H1 (cell line): ENCODE measurements around the gene MMP24. TPM values are rescaled to one million over a fixed set of nuclear protein-coding genes. Genes with fewer than 3 reads are reported as not detected.

Experiments
- CTCF ChIA-PET: fragments of 300-600 bp; sonication (Branson Sonifier 250); formaldehyde crosslinking; loops from one replicate; lab custom pipeline; 2021; ENCODE audit not compliant: partially characterized antibody; lab: Charles Lee
- POLR2A ChIA-PET: fragments of 300-600 bp; sonication (Branson Sonifier 250); formaldehyde crosslinking; loops from one replicate; lab custom pipeline; 2021; ENCODE audit warnings: inconsistent platforms; ENCODE audit not compliant: partially characterized antibody; lab: Charles Lee
- DNase-seq, 2 experiments: peaks; one replicate each; pipeline versions ENCODE4 v3.0.0 to v3.0.0-alpha.2; 2010 to 2022; ENCODE audit warnings: low spot score in 2 of 2, low read depth in 1 of 2, mixed read lengths in 1 of 2
- FAIRE-seq: peaks from 2 replicates; lab custom pipeline; 2011; peaks lifted over from hg19 to GRCh38; lab: Jason Lieb, UNC
- H2AFZ ChIP-seq: 2 replicates; pipeline ENCODE4 v1.8.1; 2012; ENCODE audit warnings: low read length, inconsistent platforms
- H2AK5ac ChIP-seq: 2 replicates; pipeline ENCODE4 v1.6.1; 2013; ENCODE audit warnings: low read depth, low read length
- H2BK120ac ChIP-seq: replicated peaks from 2 replicates; pipeline ENCODE3; 2013; ENCODE audit warnings: low read depth, low read length, inconsistent platforms
- H2BK12ac ChIP-seq: 2 replicates; pipeline ENCODE4 v1.6.1; 2013; ENCODE audit warnings: low read depth, low read length
- H2BK15ac ChIP-seq: 2 replicates; pipeline ENCODE4 v1.6.1; 2013; ENCODE audit warnings: low read length
- H2BK20ac ChIP-seq: 2 replicates; pipeline ENCODE4 v1.6.1; 2013; ENCODE audit warnings: low read length
- H2BK5ac ChIP-seq: 2 replicates; pipeline ENCODE4 v1.6.1; 2013; ENCODE audit warnings: low read depth, low read length
- H3K14ac ChIP-seq: 2 replicates; pipeline ENCODE4 v1.6.1; 2013; ENCODE audit warnings: inconsistent platforms; ENCODE audit not compliant: insufficient read length
- H3K18ac ChIP-seq: 2 replicates; pipeline ENCODE4 v1.6.1; 2013; ENCODE audit warnings: low read length; ENCODE audit errors: extremely low read depth
- H3K23ac ChIP-seq: 2 replicates; pipeline ENCODE4 v1.6.1; 2013; ENCODE audit warnings: inconsistent platforms; ENCODE audit not compliant: insufficient read length
- H3K23me2 ChIP-seq: 2 replicates; pipeline ENCODE4 v1.6.1; 2013; ENCODE audit warnings: low read depth, low read length
- H3K27ac ChIP-seq: 2 replicates; pipeline ENCODE4 v1.6.1; 2011; ENCODE audit warnings: low read depth, low read length, inconsistent platforms
- H3K27me3 ChIP-seq, 4 experiments: replicated peaks in 1 of 4; 1 replicate in 1 of 4; 2 replicates in 3 of 4; pipeline versions ENCODE4 v1.6.1 to v1.8.1; 2011 to 2013; ENCODE audit warnings: low read length in 3 of 4, mild to moderate bottlenecking in 3 of 4, inconsistent platforms in 2 of 4, mixed read lengths in 2 of 4, moderate library complexity in 1 of 4; ENCODE audit not compliant: control insufficient read depth in 3 of 4, insufficient read depth in 3 of 4; ENCODE audit errors: extremely low read depth in 1 of 4
- H3K36me3 ChIP-seq, 4 experiments: 2 replicates each; pipeline versions ENCODE4 v1.6.1 to v1.8.1; 2011 to 2013; ENCODE audit warnings: mild to moderate bottlenecking in 4 of 4, low read length in 3 of 4, moderate library complexity in 2 of 4, control low read depth in 1 of 4, inconsistent platforms in 1 of 4; ENCODE audit not compliant: insufficient read depth in 4 of 4, control insufficient read depth in 2 of 4
- H3K4ac ChIP-seq: replicated peaks from 2 replicates; pipeline ENCODE3; 2013; ENCODE audit warnings: low read length, low read depth, mixed read lengths, inconsistent platforms; ENCODE audit not compliant: insufficient read length
- H3K4me1 ChIP-seq, 4 experiments: replicated peaks in 1 of 4; 1 replicate in 1 of 4; 2 replicates in 3 of 4; pipeline versions ENCODE4 v1.6.1 to v1.8.1; 2011 to 2013; ENCODE audit warnings: low read length in 3 of 4, inconsistent platforms in 2 of 4, mixed read lengths in 1 of 4; ENCODE audit not compliant: insufficient read depth in 4 of 4, control insufficient read depth in 3 of 4
- H3K4me2 ChIP-seq, 2 experiments: 2 replicates each; pipeline versions ENCODE4 v1.6.1 to v1.8.1; 2011 to 2013; ENCODE audit warnings: low read depth in 2 of 2, low read length in 2 of 2, control low read depth in 1 of 2, inconsistent platforms in 1 of 2, mild to moderate bottlenecking in 1 of 2; ENCODE audit not compliant: insufficient read depth in 1 of 2
- H3K4me3 ChIP-seq, 4 experiments: fragments of 200-600, 300-600 bp in 1 of 4; sonication (generic), shearing (Covaris generic), sonication (Bioruptor Twin) in 1 of 4; 2 replicates each; pipeline versions ENCODE4 v1.5.1 to v1.8.1; 2011 to 2016; ENCODE audit warnings: low read length in 4 of 4, low read depth in 3 of 4, control low read depth in 2 of 4, inconsistent platforms in 2 of 4, mild to moderate bottlenecking in 2 of 4, mixed read lengths in 1 of 4, moderate library complexity in 1 of 4; ENCODE audit not compliant: insufficient read depth in 2 of 4; ENCODE audit errors: extremely low read depth in 1 of 4
- H3K56ac ChIP-seq: replicated peaks from 2 replicates; pipeline ENCODE3; 2013; ENCODE audit warnings: low read depth, mild to moderate bottlenecking, mixed read lengths, low read length, inconsistent platforms; ENCODE audit not compliant: insufficient read length
- H3K79me1 ChIP-seq: 2 replicates; pipeline ENCODE4 v1.6.1; 2013; ENCODE audit warnings: low read depth, low read length, control low read depth
- H3K79me2 ChIP-seq, 2 experiments: 2 replicates each; pipeline versions ENCODE4 v1.6.1 to v1.8.1; 2012 to 2013; ENCODE audit warnings: low read length in 2 of 2, mild to moderate bottlenecking in 2 of 2, inconsistent platforms in 1 of 2; ENCODE audit not compliant: insufficient read depth in 2 of 2, control insufficient read depth in 1 of 2
- H3K9ac ChIP-seq, 4 experiments: replicated peaks in 1 of 4; 1 replicate in 1 of 4; 2 replicates in 3 of 4; pipeline versions ENCODE4 v1.6.1 to v1.8.1; 2011 to 2013; ENCODE audit warnings: low read depth in 3 of 4, low read length in 3 of 4, control low read depth in 2 of 4, mild to moderate bottlenecking in 2 of 4, moderate library complexity in 2 of 4, inconsistent platforms in 1 of 4; ENCODE audit errors: extremely low read depth in 1 of 4
- H3K9me3 ChIP-seq, 2 experiments: 2 replicates each; pipeline versions ENCODE4 v1.6.1 to v1.8.1; 2012 to 2013; ENCODE audit warnings: mild to moderate bottlenecking in 2 of 2, moderate library complexity in 2 of 2, control low read depth in 1 of 2, inconsistent platforms in 1 of 2, low read depth in 1 of 2, low read length in 1 of 2, mixed read lengths in 1 of 2; ENCODE audit not compliant: insufficient read depth in 2 of 2
- H4K20me1 ChIP-seq, 2 experiments: replicated peaks in 1 of 2; 2 replicates each; pipeline versions ENCODE3 to v1.8.1; 2011 to 2013; ENCODE audit warnings: inconsistent platforms in 2 of 2, low read length in 2 of 2, mild to moderate bottlenecking in 1 of 2; ENCODE audit not compliant: insufficient read depth in 2 of 2, control insufficient read depth in 1 of 2
- H4K5ac ChIP-seq: 2 replicates; pipeline ENCODE4 v1.6.1; 2013; ENCODE audit warnings: low read length, low read depth, mixed read lengths, inconsistent platforms; ENCODE audit not compliant: insufficient read length
- H4K8ac ChIP-seq: 2 replicates; pipeline ENCODE4 v1.8.0; 2013; ENCODE audit warnings: mild to moderate bottlenecking, moderate library complexity, low read length, inconsistent platforms; ENCODE audit not compliant: insufficient read depth; ENCODE audit errors: extremely low read depth
- H4K91ac ChIP-seq: replicated peaks from 2 replicates; pipeline ENCODE3; 2013; ENCODE audit warnings: low read length, mixed read lengths, inconsistent platforms; ENCODE audit not compliant: insufficient read length
- CHD1 ChIP-seq: IDR thresholded peaks from 2 replicates; pipeline ENCODE4 v1.6.1; 2012; ENCODE audit warnings: low read depth, low read length, improper control_type of control experiment
- SAP30 ChIP-seq: fragments of 300-600 bp; sonication (generic); IDR thresholded peaks from 2 replicates; pipeline ENCODE4 v1.7.1; 2012; ENCODE audit warnings: low read length, moderate library complexity, mild to moderate bottlenecking, inconsistent platforms; ENCODE audit not compliant: insufficient read depth, insufficient replicate concordance
- TCF12 ChIP-seq: IDR thresholded peaks from 2 replicates; pipeline ENCODE4 v1.6.1; 2011; ENCODE audit warnings: low read depth, mild to moderate bottlenecking, low read length
- WGBS, 2 experiments: shearing (Covaris generic) in 1 of 2; methylation state at CpG; one replicate each; pipeline versions ENCODE4 v1.1.6 to v1.1.7; 2013 to 2015; ENCODE audit warnings: low lambda C conversion rate in 2 of 2, mixed read lengths in 2 of 2, inconsistent platforms in 1 of 2, low coverage in 1 of 2, missing lambda C conversion rate in 1 of 2; ENCODE audit not compliant: insufficient replicate concordance in 2 of 2, insufficient coverage in 1 of 2, insufficient read length in 1 of 2; ENCODE audit errors: extremely low coverage in 1 of 2, missing lambda C conversion rate in 1 of 2; 5-methylcytosine and 5-hydroxymethylcytosine counted together
- polyA plus RNA-seq, 7 experiments: library from polyadenylated mRNA; depleted of rRNA in 3 of 7; stranded (reverse) in 5 of 7; unstranded in 2 of 7; fragments of >200 nt in 5 of 7; fragments of 200-250 nt in 2 of 7; gene quantifications; 1 replicate in 5 of 7; 2 replicates in 1 of 7; 4 replicates in 1 of 7; pipeline versions ENCODE4 v1.2.1 to v1.2.3, GENCODE V29; 2011 to 2013; ENCODE audit warnings: missing spikeins in 2 of 7, mixed read lengths in 2 of 7
- total RNA-seq: library from RNA; stranded (reverse); fragmentation: NEBNext Ultra II Directional; extraction: Animal tissue kit (Norgen Biotek cat#: 25700); gene quantifications from 2 replicates; pipeline ENCODE4 v1.2.1, GENCODE V29; 2021

Gene MMP24
- total and polyA plus RNA-seq, 2 of the 8 experiments (the other 6 are each of a cell fraction or from before 2014, with no cell fraction given), result 18.8 to 21.4 TPM

DNA sequence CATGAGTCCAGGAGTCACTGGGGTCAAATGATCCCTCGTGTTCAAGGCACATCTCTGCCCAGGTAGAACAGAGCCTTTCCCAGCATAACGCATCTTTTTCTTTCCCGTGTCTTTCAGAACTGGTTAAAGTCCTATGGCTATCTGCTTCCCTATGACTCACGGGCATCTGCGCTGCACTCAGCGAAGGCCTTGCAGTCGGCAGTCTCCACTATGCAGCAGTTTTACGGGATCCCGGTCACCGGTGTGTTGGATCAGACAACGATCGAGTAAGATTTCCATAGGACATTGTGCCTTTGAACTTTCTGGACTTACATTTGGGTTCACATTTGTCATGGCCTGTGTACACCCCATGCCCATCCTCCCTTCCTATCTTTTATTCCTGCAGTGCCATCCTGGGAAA, 20.2 kb downstream of the MMP24 start:
- Histone ChIP-seq H3K23me2 (no peaks in the 10 kb centered on the region), H4K91ac (no peak overlapping the region), H3K23ac (no peak overlapping the region), H3K18ac (no peak overlapping the region), H4K20me1 (no peaks in the 10 kb centered on the region), H2AK5ac (no peak overlapping the region), H3K9ac (no peak overlapping the region), H2BK5ac (no peak overlapping the region), H4K5ac (no peak overlapping the region), H3K14ac (no peak overlapping the region), H3K27ac (no peak overlapping the region), H2BK120ac (no peak overlapping the region), H3K4ac (no peak overlapping the region), H3K79me2 (no peaks in the 10 kb centered on the region), H2BK15ac (no peak overlapping the region)
- POLR2A ChIA-PET, result no interaction called here
- 94% methylated on average over 12 of the region's 12 CpGs; no CpG with 5 or more reads in 1 of the 2 experiments for WGBS, 2 experiments
- CTCF ChIA-PET, result interaction anchor here (0.6 to 1.7 kb wide), 2 partner anchors 17 to 22 kb away, joined by 3 to 5 read pairs; no protein-coding TSS in a partner anchor
- TF ChIP-seq TCF12, result no peak
- no peak for TF ChIP-seq SAP30
- TF ChIP-seq CHD1, result no peak
- TF ChIP-seq, all 59 proteins: peak for 0
- no peak overlapping the region for H2BK20ac ChIP-seq
- no peak overlapping the region for H2BK12ac ChIP-seq
- H2AFZ ChIP-seq, result no peak overlapping the region
- no peaks in the 10 kb centered on the region for H3K9me3 ChIP-seq
- H3K4me1 ChIP-seq, result peaks cover 0 to 3% (median 0%) of the 10 kb centered on the region in 4 experiments; a peak in 1 of 7 replicates
- H3K4me2 ChIP-seq, result no peak overlapping the region
- H3K56ac ChIP-seq, result no peak overlapping the region
- H3K27me3 ChIP-seq, result no peaks in the 10 kb centered on the region
- no peak for DNase-seq
- no peak overlapping the region for H4K8ac ChIP-seq
- peaks cover 0 to 8% (median 0%) of the 10 kb centered on the region in 4 experiments; a peak in 3 of 8 replicates for H3K36me3 ChIP-seq
- no peak overlapping the region for H3K4me3 ChIP-seq
- no peak for FAIRE-seq
- H3K79me1 ChIP-seq, result no peaks in the 10 kb centered on the region
